ENCODE results near the gene KLC4.

DNA sequence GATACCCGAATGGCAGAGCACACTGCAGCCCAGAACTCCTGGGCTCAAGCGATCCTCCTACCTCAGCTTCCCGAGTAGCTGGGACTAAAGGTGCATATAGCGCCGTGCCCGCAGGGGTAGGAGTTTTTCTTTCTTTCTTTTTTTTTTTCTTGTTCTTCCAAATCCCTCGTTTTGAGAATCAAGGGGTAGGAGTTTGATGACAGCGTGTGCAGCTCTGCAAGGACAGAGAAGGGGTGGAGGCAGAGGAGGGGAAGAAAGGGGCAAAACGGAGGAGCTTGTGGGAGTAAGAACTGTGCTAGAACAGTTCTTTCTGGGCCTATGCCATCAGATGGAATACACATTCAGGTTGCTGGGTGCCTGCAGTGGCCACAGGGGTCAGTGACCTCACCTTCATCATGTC lies 22.7 kb upstream of the KLC4 start:
- TF ChIP-seq, protein P1, sequence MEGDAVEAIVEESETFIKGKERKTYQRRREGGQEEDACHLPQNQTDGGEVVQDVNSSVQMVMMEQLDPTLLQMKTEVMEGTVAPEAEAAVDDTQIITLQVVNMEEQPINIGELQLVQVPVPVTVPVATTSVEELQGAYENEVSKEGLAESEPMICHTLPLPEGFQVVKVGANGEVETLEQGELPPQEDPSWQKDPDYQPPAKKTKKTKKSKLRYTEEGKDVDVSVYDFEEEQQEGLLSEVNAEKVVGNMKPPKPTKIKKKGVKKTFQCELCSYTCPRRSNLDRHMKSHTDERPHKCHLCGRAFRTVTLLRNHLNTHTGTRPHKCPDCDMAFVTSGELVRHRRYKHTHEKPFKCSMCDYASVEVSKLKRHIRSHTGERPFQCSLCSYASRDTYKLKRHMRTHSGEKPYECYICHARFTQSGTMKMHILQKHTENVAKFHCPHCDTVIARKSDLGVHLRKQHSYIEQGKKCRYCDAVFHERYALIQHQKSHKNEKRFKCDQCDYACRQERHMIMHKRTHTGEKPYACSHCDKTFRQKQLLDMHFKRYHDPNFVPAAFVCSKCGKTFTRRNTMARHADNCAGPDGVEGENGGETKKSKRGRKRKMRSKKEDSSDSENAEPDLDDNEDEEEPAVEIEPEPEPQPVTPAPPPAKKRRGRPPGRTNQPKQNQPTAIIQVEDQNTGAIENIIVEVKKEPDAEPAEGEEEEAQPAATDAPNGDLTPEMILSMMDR (IDR thresholded peaks at IDR 0.05), result no peak
- TF ChIP-seq POLR2A (IDR thresholded peaks at IDR 0.05), result no peak

Measured in heart left ventricle (tissue), 13 donors.